Measurements from ENCODE around the gene ATP5IF1.

GRCh38 chr1:28246427-28246832 lies 10.5 kb downstream of the ATP5IF1 start:
- no peak for TF ChIP-seq ZNF274 (IDR thresholded peaks at IDR 0.05; ENCODE audit: borderline replicate concordance, extremely low read depth, low read length)
- no peak for TF ChIP-seq CTCF (IDR thresholded peaks at IDR 0.05; ENCODE audit: control extremely low read depth in 1 of 3, insufficient read depth in 1 of 3, low read depth in 1 of 3, low read length in 3 of 3)
- no peak for TF ChIP-seq MAX (IDR thresholded peaks at IDR 0.05)
- no peak for TF ChIP-seq KDM1A (IDR thresholded peaks at IDR 0.05; ENCODE audit: borderline replicate concordance, low read length)
- TF ChIP-seq YY1 (IDR thresholded peaks at IDR 0.05; ENCODE audit: low read depth, low read length), result no peak
- TF ChIP-seq POLR2A (IDR thresholded peaks at IDR 0.05; ENCODE audit: control extremely low read depth in 1 of 2, low read depth in 2 of 2, low read length in 2 of 2), result no peak
- TF ChIP-seq POLR2AphosphoS5 (IDR thresholded peaks at IDR 0.05; ENCODE audit: low read depth, low read length), result no peak

All from H1 (cell line).